ENCODE measurements around the gene NELL1.

GRCh38 chr11:20894296-20894695 is 224.9 kb downstream of the NELL1 start:
- TF ChIP-seq CTCF (IDR thresholded peaks at IDR 0.05) (no peak), POLR2A (IDR thresholded peaks at IDR 0.05) (no peak)

Data from prostate gland (tissue), 2 donors.